Fibroblast of skin of right quadriceps (primary cell): ENCODE measurements around the gene TEX101.
"Not testable (repeated sequence)": the region's sequence is repeated elsewhere in the genome, so short reads cannot be mapped to it uniquely, and the experiment has no call there.

Experiments
- DNase-seq: peaks from one replicate; pipeline ENCODE4 v3.0.0-alpha.2; 2013

The TEX101 gene

GRCh38 chr19:43414554-43414953 is at the start of gene TEX101:
Gene TEX101 (plus strand): TSS chr19:43414890. CDS start chr19:43415920, 1,030 bp downstream.
- DNase-seq: no peak

- DNase-seq: not testable (repeated sequence)
Observed at GRCh38 chr19:43365677-43366076, 49.0 kb upstream of the TEX101 start.

- DNase-seq: no peak
Observed at GRCh38 chr19:43367822-43368221, 46.9 kb upstream of the TEX101 start.

GRCh38 chr19:43368897-43369296 is 45.8 kb upstream of the TEX101 start:
- DNase-seq: not testable (repeated sequence)

- DNase-seq: no peak
Observed at GRCh38 chr19:43371909-43372308, 42.8 kb upstream of the TEX101 start.

- no peak for DNase-seq
Observed at GRCh38 chr19:43372462-43372861, 42.2 kb upstream of the TEX101 start.

GRCh38 chr19:43377624-43378023 is 37.1 kb upstream of the TEX101 start:
- not testable (repeated sequence) for DNase-seq

GRCh38 chr19:43380008-43380407 is 34.7 kb upstream of the TEX101 start:
- DNase-seq: no peak

- DNase-seq: no peak
Observed at GRCh38 chr19:43380771-43381386, 33.8 kb upstream of the TEX101 start.

GRCh38 chr19:43382586-43383216 is 32.0 kb upstream of the TEX101 start:
- DNase-seq: not testable (repeated sequence)

- not testable (repeated sequence) for DNase-seq
Observed at GRCh38 chr19:43383254-43383653, 31.4 kb upstream of the TEX101 start.

GRCh38 chr19:43383759-43384158 is 30.9 kb upstream of the TEX101 start:
- not testable (repeated sequence) for DNase-seq

GRCh38 chr19:43390903-43391551 is 23.7 kb upstream of the TEX101 start:
- DNase-seq: not testable (repeated sequence)

- not testable (repeated sequence) for DNase-seq
Observed at GRCh38 chr19:43391552-43391935, 23.1 kb upstream of the TEX101 start.

- not testable (repeated sequence) for DNase-seq
Observed at GRCh38 chr19:43393501-43393900, 21.2 kb upstream of the TEX101 start.

- no peak for DNase-seq
Observed at GRCh38 chr19:43395561-43395960, 19.1 kb upstream of the TEX101 start.

- no peak for DNase-seq
Observed at GRCh38 chr19:43406297-43406696, 8.4 kb upstream of the TEX101 start.

GRCh38 chr19:43407416-43408005 is 7.2 kb upstream of the TEX101 start:
- no peak for DNase-seq

- no peak for DNase-seq
Observed at GRCh38 chr19:43408043-43408442, 6.6 kb upstream of the TEX101 start.

- no peak for DNase-seq
Observed at GRCh38 chr19:43409415-43409814, 5.3 kb upstream of the TEX101 start.

GRCh38 chr19:43412441-43412840 is 2.2 kb upstream of the TEX101 start:
- no peak for DNase-seq

- no peak for DNase-seq
Observed at GRCh38 chr19:43416951-43417623, 2.4 kb downstream of the TEX101 start.

GRCh38 chr19:43420954-43421353 is 6.3 kb downstream of the TEX101 start:
- no peak for DNase-seq
